Measurements from ENCODE around the gene OLR1.

- TF ChIP-seq EZH2phosphoT487 (IDR thresholded peaks at IDR 0.05; ENCODE audit: borderline replicate concordance, low read depth, low read length), result no peak
- TF ChIP-seq, protein P1, sequence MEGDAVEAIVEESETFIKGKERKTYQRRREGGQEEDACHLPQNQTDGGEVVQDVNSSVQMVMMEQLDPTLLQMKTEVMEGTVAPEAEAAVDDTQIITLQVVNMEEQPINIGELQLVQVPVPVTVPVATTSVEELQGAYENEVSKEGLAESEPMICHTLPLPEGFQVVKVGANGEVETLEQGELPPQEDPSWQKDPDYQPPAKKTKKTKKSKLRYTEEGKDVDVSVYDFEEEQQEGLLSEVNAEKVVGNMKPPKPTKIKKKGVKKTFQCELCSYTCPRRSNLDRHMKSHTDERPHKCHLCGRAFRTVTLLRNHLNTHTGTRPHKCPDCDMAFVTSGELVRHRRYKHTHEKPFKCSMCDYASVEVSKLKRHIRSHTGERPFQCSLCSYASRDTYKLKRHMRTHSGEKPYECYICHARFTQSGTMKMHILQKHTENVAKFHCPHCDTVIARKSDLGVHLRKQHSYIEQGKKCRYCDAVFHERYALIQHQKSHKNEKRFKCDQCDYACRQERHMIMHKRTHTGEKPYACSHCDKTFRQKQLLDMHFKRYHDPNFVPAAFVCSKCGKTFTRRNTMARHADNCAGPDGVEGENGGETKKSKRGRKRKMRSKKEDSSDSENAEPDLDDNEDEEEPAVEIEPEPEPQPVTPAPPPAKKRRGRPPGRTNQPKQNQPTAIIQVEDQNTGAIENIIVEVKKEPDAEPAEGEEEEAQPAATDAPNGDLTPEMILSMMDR (conservative IDR thresholded peaks at IDR 0.05; ENCODE audit: low read length), result no peak
Measured at GRCh38 chr12:10179776-10180181, 7.8 kb upstream of the OLR1 start.
